Lower leg skin (tissue), 4 donors: ENCODE measurements around the gene IFTAP. TPM values are rescaled to one million over a fixed set of nuclear protein-coding genes. Genes with fewer than 3 reads are reported as not detected.

Experiments
- DNase-seq, 2 donors: peaks; one replicate each; pipeline ENCODE4 v3.0.0-alpha.2; 2019; ENCODE audit warnings: low spot score in 2 of 2
- H3K4me3 ChIP-seq: fragments of 200-600 bp; sonication (generic); 2 replicates; pipeline ENCODE4 v1.5.1; 2017; ENCODE audit warnings: mild to moderate bottlenecking, low read depth; ENCODE audit not compliant: poor library complexity, severe bottlenecking
- CTCF ChIP-seq, 3 donors: fragments of 450-650 bp; IDR thresholded peaks; one replicate each; pipeline ENCODE4 v1.5.1; 2016; ENCODE audit warnings: antibody characterized with exemption in 3 of 3, mild to moderate bottlenecking in 3 of 3, moderate library complexity in 2 of 3
- POLR2A ChIP-seq, 2 donors: fragments of 450-650 bp; IDR thresholded peaks; one replicate each; pipeline ENCODE4 v1.6.1; 2016 to 2017; ENCODE audit warnings: antibody characterized with exemption in 2 of 2, mild to moderate bottlenecking in 1 of 2, moderate library complexity in 1 of 2
- WGBS, 2 donors: methylation state at CpG; one replicate each; pipeline ENCODE4 v1.1.5; 2018; 5-methylcytosine and 5-hydroxymethylcytosine counted together
- intact Hi-C: fragments of 100-400 bp; cut with DNase I; formaldehyde crosslinking; loops from one replicate; pipeline ENCODE4 v1.15.0; 2023; ENCODE audit warnings: low total_unique reads
- total RNA-seq, 4 donors: library from RNA; depleted of rRNA; stranded (reverse); fragments of >200 nt; gene quantifications; one replicate each; pipeline ENCODE4 v1.1.0, GENCODE V29; 2016

Gene IFTAP
- total RNA-seq, 4 donors from 2014 or later: 4.0 to 13.8 (median 9.8) TPM

GRCh38 chr11:36574486-36574885 lies 19.8 kb upstream of the IFTAP start:
- WGBS, 2 donors: 86 to 87% methylated on average over 8 of the region's 8 CpGs
- intact Hi-C loops: no loop called here
- TF ChIP-seq POLR2A (IDR thresholded peaks at IDR 0.05) (no peak), CTCF (IDR thresholded peaks at IDR 0.05) (no peak)
- H3K4me3 ChIP-seq: no peak overlapping the region
- no peak for DNase-seq

DNA sequence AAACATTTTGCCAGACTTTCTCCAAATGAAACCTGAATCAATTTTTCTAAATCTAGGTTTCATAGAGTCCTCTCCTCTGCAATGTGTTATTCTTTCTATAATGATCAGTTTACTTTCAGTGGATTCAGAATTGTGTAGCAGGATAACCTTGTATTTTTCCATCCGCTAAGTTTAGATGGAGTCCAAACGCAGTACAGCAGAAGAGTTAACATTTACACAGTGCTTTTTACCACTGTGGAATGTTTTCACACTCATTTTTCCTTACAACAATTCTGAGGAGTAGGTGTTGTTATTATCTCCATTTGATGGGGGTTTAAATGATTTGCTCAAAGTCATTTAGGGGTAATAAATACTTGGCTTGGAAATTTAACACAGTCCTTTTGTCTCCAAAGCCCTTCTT lies 16.9 kb upstream of the IFTAP start:
- TF ChIP-seq POLR2A (IDR thresholded peaks at IDR 0.05) (no peak), CTCF (IDR thresholded peaks at IDR 0.05) (no peak)
- intact Hi-C loops: no loop called here
- no peak overlapping the region for H3K4me3 ChIP-seq
- WGBS, 2 donors: 76 to 83% methylated on average over 2 of the region's 2 CpGs
- no peak for DNase-seq

DNA sequence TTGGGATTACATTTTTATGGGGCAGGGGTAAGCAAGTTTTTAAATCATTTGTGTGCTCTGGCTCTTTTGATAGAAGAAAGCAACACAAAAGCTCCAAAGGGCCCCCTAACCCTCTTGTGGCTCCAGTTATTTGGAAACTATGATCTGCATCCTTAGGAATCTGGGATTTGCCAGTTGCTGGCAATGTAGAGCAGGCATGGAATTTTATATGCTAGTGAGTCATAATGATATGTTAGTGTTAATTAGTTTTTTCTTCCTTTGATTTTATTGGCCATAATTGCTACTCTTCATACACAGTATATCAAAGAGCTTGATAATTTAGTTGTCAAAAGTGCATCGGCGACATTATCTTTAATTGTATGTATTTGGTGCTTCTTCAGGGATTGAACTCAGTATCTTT lies 16.4 kb upstream of the IFTAP start:
- 47 to 51% methylated on average over 2 of the region's 2 CpGs for WGBS, 2 donors
- no peak for DNase-seq
- intact Hi-C loops: no loop called here
- no peak overlapping the region for H3K4me3 ChIP-seq
- TF ChIP-seq CTCF (IDR thresholded peaks at IDR 0.05): no peak
- TF ChIP-seq POLR2A (IDR thresholded peaks at IDR 0.05): no peak

DNA sequence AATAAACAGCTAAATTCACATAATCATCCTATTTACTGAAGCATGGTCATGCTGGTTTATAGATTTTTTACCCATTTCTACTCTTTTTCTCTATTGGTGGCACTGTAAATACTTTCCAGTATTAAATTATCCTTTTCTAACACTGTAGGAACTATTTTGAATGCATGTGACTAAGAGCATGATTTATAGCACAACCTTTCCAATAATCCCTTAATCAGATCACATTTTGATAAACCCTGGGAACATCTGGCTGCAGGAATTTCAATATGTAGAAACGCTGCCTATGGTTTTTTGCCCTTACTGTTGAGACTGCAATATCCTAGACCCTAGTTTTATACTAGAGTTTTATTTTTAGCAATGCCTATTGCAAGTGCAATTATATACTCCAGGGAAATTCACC lies 15.8 kb upstream of the IFTAP start:
- no peak overlapping the region for H3K4me3 ChIP-seq
- TF ChIP-seq CTCF (IDR thresholded peaks at IDR 0.05) (no peak), POLR2A (IDR thresholded peaks at IDR 0.05) (no peak)
- DNase-seq: no peak
- intact Hi-C loops: no loop called here
- 31 to 41% methylated on average over 1 of the region's 1 CpG for WGBS, 2 donors

DNA sequence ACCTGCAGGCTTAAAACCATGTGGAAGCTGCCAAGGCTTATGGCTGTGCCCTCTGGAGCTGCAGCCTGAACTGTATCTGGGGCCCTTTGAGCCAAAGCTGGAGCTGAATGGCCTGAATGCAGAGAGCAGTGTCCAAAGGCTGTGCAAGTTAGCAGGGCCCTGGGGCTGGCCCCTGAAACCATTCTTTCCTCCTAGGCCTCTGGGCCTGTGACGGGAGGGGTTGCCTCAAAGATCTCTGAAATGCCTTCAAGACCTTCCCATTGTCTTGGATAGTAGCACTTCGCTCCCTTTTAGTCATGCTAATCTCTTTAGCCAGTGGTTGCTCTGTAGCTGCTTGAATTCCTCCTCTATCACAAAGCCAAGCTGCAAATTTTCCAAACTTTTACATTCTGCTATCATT lies 12.8 kb upstream of the IFTAP start:
- no peak for DNase-seq
- 68 to 72% methylated on average over 2 of the region's 2 CpGs for WGBS, 2 donors
- no peak overlapping the region for H3K4me3 ChIP-seq
- TF ChIP-seq CTCF (IDR thresholded peaks at IDR 0.05) (no peak), POLR2A (IDR thresholded peaks at IDR 0.05) (no peak)
- intact Hi-C loops: no loop called here

DNA sequence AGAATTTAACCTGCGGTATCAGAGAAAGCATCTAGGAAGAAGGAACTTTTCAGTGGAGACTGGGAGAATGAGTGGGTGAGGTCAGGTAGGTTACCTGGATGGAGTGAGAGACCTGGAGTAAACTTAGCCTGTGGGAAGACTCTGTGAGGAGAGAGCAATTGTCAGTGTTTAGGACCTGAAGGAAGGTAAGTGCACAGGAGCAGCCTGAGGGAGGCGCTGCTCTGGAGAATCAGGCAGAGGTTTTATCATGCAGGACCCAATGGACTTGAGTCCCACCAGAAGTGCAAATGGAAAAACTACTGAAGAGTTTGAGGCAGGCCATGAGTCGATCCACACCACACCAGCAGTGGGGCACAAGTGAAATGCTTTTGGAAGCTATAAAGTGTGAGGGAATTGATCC lies 10.6 kb upstream of the IFTAP start:
- intact Hi-C loops: no loop called here
- TF ChIP-seq POLR2A (IDR thresholded peaks at IDR 0.05): no peak
- TF ChIP-seq CTCF (IDR thresholded peaks at IDR 0.05): no peak
- no peak for DNase-seq
- no peak overlapping the region for H3K4me3 ChIP-seq
- 60 to 69% methylated on average over 3 of the region's 3 CpGs for WGBS, 2 donors
